Measurements from ENCODE around the gene EVL.

EVL gene

DNA sequence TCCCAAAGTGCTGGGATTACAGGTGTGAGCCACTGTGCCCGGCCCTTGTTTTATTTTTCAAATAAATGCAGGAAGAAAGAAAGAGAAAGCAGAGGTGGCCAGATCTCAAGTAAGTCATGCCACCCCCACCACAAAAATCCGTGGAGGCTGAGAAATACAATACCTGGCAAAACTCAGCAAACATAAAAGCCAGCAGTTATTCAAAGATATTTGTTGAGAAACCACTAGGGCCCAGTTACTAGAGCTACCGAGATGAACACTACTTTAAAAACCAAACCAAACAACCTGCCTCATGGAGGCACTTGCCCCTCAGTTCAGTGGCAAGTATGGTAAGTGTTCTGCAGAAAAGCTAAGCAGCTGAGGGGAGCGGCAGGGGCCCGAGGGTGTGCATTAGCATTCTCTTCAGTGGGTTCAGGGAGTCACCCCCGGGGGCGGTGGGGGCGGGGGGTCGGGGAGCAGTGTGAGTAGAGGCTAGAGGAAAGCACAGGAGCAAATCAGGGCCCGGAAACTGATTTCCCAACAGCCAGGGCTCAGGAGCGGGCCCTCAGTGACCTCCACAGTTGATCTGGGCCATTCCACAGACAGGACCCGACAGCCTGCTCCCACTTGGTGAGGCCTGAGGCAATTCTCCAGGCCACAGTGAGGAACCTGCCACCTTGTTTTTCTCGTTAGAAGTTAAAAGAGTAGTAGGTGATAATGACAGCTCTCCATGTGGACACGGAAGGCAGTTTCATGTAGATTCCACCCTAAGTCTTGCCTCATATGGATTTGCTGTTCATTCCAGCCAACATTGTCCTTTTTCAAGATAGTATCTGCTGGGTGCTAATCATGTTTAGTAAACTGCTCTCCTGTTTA is 8.6 kb downstream of the EVL start:
- no peak for TF ChIP-seq SPI1 (IDR thresholded peaks at IDR 0.05; ENCODE audit: borderline replicate concordance, low read depth)
- TF ChIP-seq POLR2AphosphoS5 (IDR thresholded peaks at IDR 0.05; ENCODE audit: low read depth): no peak
- TF ChIP-seq, protein P1, sequence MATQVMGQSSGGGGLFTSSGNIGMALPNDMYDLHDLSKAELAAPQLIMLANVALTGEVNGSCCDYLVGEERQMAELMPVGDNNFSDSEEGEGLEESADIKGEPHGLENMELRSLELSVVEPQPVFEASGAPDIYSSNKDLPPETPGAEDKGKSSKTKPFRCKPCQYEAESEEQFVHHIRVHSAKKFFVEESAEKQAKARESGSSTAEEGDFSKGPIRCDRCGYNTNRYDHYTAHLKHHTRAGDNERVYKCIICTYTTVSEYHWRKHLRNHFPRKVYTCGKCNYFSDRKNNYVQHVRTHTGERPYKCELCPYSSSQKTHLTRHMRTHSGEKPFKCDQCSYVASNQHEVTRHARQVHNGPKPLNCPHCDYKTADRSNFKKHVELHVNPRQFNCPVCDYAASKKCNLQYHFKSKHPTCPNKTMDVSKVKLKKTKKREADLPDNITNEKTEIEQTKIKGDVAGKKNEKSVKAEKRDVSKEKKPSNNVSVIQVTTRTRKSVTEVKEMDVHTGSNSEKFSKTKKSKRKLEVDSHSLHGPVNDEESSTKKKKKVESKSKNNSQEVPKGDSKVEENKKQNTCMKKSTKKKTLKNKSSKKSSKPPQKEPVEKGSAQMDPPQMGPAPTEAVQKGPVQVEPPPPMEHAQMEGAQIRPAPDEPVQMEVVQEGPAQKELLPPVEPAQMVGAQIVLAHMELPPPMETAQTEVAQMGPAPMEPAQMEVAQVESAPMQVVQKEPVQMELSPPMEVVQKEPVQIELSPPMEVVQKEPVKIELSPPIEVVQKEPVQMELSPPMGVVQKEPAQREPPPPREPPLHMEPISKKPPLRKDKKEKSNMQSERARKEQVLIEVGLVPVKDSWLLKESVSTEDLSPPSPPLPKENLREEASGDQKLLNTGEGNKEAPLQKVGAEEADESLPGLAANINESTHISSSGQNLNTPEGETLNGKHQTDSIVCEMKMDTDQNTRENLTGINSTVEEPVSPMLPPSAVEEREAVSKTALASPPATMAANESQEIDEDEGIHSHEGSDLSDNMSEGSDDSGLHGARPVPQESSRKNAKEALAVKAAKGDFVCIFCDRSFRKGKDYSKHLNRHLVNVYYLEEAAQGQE (IDR thresholded peaks at IDR 0.05; ENCODE audit: insufficient replicate concordance, low read depth): no peak
- TF ChIP-seq, protein P2, sequence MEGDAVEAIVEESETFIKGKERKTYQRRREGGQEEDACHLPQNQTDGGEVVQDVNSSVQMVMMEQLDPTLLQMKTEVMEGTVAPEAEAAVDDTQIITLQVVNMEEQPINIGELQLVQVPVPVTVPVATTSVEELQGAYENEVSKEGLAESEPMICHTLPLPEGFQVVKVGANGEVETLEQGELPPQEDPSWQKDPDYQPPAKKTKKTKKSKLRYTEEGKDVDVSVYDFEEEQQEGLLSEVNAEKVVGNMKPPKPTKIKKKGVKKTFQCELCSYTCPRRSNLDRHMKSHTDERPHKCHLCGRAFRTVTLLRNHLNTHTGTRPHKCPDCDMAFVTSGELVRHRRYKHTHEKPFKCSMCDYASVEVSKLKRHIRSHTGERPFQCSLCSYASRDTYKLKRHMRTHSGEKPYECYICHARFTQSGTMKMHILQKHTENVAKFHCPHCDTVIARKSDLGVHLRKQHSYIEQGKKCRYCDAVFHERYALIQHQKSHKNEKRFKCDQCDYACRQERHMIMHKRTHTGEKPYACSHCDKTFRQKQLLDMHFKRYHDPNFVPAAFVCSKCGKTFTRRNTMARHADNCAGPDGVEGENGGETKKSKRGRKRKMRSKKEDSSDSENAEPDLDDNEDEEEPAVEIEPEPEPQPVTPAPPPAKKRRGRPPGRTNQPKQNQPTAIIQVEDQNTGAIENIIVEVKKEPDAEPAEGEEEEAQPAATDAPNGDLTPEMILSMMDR (IDR thresholded peaks at IDR 0.05; ENCODE audit: insufficient read depth, low read length): no peak
- no peak for TF ChIP-seq GABPA (IDR thresholded peaks at IDR 0.05; ENCODE audit: low read depth)
- H3K27ac ChIP-seq (replicated peaks): peak overlapping the region; percentile 34
- DNase-seq (ENCODE audit: low read depth in 1 of 2, low spot score in 1 of 2): no peak
- no peak overlapping the region for H3K4me3 ChIP-seq (replicated peaks; ENCODE audit: insufficient read depth, low read length)
- H3K27me3 ChIP-seq (ENCODE audit: insufficient read depth, poor library complexity, severe bottlenecking): no peaks in the 10 kb centered on the region

DNA sequence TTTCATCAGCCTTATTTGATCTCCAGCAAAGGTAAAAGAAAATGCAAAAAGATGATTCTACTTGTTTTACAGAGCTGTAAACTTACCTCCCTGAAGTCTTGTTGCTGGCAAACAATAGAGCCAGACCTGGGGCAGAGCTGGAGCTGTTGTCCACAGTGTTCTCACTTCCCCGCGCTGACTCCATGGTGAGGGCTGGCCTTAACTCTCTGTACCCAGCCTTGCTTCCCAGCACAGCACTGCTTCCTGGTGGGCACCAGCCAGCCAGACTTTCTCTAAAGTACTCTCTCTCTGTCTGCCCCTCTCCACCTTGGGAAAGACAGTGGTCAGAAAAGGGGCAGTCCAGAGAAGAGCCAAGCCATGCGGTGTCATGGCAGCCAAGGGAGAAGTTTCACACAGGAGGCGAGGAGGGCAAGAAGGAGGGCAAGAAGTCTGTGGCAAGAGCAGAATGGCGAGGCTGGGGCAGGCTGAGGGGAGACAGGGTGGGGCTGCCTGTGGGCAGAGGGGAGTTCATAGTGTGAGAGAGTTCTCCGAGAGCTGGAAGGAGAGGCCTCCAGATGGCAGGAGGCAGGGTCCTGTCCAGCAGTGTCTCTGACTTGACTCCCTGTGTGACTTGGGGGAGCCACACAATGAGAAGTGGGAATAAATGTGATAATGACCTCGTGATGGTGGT is 9.3 kb downstream of the EVL start:
- no peak for TF ChIP-seq GABPA (IDR thresholded peaks at IDR 0.05; ENCODE audit: low read depth)
- no peak for TF ChIP-seq SPI1 (IDR thresholded peaks at IDR 0.05; ENCODE audit: borderline replicate concordance, low read depth)
- TF ChIP-seq, protein P1 (IDR thresholded peaks at IDR 0.05; ENCODE audit: insufficient replicate concordance, low read depth): no peak
- TF ChIP-seq, protein P2 (IDR thresholded peaks at IDR 0.05; ENCODE audit: insufficient read depth, low read length): no peak
- no peak for TF ChIP-seq POLR2AphosphoS5 (IDR thresholded peaks at IDR 0.05; ENCODE audit: low read depth)
- H3K27ac ChIP-seq (replicated peaks): peak overlapping the region; percentile 15; the same call in 1 of the 2 replicates
- no peak for DNase-seq (ENCODE audit: low read depth in 1 of 2, low spot score in 1 of 2)
- H3K4me3 ChIP-seq (replicated peaks; ENCODE audit: insufficient read depth, low read length): no peak overlapping the region
- no peaks in the 10 kb centered on the region for H3K27me3 ChIP-seq (ENCODE audit: insufficient read depth, poor library complexity, severe bottlenecking)

DNA sequence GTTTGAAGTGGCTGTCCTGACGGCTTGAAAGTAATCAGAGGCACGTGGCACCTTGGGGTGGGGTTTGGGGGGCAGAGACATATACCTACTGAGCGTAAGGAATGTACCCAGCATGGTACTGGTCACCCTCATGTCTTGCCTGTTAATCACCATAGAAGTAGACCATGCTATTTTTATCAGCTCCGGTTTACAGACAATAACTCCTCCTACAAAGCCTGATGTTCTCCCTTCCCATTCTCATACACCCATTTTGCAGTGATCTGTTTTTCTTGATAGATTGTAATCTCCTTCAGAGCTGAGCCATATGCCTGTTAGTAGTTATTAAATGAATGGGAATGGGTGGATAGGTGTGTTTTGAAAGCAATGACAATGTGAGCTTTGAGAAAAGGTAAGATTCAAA is 10.5 kb downstream of the EVL start:
- DNase-seq (ENCODE audit: low read depth in 1 of 2, low spot score in 1 of 2): no peak
- H3K4me3 ChIP-seq (replicated peaks; ENCODE audit: insufficient read depth, low read length): no peak overlapping the region
- H3K27me3 ChIP-seq (ENCODE audit: insufficient read depth, poor library complexity, severe bottlenecking): no peaks in the 10 kb centered on the region
- TF ChIP-seq SPI1 (IDR thresholded peaks at IDR 0.05; ENCODE audit: borderline replicate concordance, low read depth): no peak
- TF ChIP-seq, protein P1 (IDR thresholded peaks at IDR 0.05; ENCODE audit: insufficient replicate concordance, low read depth): no peak
- TF ChIP-seq, protein P2 (IDR thresholded peaks at IDR 0.05; ENCODE audit: insufficient read depth, low read length): no peak
- TF ChIP-seq GABPA (IDR thresholded peaks at IDR 0.05; ENCODE audit: low read depth): no peak
- TF ChIP-seq POLR2AphosphoS5 (IDR thresholded peaks at IDR 0.05; ENCODE audit: low read depth): no peak
- peak overlapping the region; percentile 77 for H3K27ac ChIP-seq (replicated peaks)

All from HL-60 (cell line).